Loucy (cell line): Measurements from ENCODE around the gene PRKX.

Experiments used
- CTCF ChIP-seq: fragments of 200-600 bp; sonication (generic); conservative IDR thresholded peaks from 2 replicates; pipeline ENCODE4 v1.5.1; 2014; ENCODE audit warnings: mild to moderate bottlenecking, antibody characterized with exemption, low read length
- EZH2phosphoT487 ChIP-seq: fragments of 200-600 bp; IDR thresholded peaks from 2 replicates; pipeline ENCODE4 v1.6.1; 2018; ENCODE audit warnings: antibody characterized with exemption, mild to moderate bottlenecking, moderate library complexity, borderline replicate concordance

DNA sequence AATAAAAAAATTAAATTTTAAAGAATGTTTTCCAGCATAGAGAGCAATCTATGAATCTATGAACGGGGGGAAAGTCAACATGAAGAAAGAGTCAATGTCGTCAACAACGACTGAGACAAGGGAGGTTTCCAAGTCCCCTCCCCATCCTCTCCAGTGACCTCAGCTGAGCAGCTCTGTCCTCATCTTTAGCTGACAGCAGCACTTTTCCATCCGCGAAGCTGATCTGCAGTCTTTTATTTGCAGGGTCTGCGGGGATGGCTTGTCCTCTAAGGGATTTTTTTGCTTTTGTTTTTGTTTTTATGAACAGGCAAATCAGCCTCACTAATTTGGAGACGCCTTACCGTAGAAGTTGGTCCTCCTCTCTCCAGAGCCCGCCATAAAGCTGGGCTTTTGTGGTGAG, 46.5 kb downstream of the PRKX start:
- TF ChIP-seq CTCF (no peak), EZH2phosphoT487 (no peak)
